AML-193 (cell line): ENCODE measurements around the gene LYAR.

Experiments used
- DNase-seq, 2 experiments: peaks; one replicate each; lab custom pipeline; 2025; lab: John Stamatoyannopoulos, UW

The LYAR gene

DNA sequence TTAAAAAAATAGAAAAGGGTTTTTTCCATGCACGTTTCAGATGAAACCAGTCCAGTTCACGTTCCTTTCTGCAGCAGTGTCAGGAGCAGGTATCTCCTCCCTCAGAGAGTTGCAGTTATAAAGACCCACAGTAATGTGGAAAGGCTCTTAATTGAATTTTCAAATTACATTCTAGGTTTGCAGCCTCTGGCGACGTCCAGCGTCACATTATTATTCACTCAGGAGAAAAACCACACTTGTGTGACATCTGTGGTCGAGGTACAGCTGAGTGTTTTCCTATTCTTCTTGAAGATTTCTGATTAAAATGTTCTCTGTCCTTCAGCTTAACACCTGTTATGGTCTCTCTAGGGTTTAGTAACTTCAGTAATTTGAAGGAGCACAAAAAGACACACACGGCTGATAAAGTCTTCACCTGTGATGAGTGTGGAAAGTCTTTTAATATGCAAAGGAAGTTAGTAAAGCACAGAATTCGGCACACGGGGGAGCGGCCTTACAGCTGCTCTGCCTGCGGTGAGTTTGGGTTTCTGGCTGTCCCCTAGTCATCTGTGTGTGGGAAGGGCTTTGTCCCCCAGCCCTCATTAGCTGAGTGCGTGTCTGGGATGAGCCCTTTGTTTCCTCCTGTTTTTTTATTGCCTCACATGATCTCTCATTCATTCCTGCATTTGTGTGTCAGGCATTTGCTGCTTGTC lies 25.7 kb upstream of the LYAR start:
- no peak for DNase-seq

DNA sequence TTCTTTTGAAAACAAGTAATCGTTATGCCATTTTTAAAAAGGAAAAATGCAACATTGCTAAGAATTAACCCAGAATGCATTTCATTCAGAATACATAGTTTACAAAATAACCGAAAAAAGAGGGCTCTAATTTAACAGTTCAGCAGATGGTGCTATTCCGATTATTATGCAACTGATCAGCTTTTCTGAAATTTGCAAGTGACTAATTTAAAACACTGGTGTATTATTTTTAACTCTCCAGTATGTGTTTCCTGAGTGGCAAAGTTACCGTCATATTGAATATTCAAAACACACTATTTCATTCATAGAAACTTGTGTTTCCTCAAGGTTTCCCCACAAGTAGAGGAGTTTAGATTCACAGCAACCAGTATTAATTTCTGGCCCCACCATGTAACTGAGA lies 21.2 kb upstream of the LYAR start:
- no peak for DNase-seq

DNA sequence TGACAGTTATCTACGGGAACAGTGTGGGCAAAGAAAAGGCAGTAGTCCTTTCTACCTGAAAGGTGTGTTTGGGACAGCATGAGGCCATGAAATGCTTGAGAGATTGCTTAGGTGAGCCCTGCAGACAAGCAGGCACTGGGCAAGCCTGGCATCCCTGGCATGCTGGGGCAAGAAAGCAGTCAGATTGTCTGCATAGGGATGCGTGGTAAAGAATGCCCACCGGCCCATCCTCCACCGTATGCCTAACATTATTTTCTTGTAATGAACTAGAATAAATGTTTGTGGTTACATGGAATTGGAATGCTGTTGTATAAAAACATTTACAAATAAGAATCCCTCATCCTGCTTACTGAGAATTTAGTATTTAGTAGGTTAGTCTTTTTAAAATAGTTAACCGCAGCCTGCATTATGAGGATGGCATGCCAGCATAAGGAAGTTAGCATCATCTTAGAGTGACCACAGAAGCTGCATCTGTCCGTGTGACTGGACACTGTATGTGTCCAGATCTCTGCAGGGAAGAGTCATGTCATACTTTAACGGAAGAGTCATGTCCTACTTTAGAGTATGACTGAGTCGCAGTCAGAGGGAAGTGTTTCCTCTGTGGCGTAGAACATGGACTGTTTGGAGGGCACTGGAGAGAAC lies 19.0 kb upstream of the LYAR start:
- DNase-seq, result no peak

DNA sequence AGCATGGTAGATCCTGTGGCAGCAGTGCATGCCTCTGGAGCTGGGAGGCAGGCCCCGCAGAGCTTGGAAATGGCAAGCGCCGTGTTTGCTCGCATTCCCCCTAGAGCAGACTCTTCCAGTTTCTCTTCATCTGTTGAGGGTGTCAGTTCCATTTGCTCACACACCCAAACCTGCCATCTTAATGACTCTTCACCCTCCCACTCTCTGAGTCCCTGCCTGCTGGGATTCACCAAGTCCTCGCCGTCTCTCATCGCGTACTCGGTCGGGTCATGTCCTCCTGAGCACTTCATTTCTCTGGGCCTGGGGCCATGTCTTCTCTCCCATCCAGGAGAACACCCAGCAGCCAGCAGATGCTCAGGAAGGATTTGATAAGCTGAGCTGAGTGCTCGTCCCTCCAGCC lies 17.0 kb upstream of the LYAR start:
- DNase-seq, result no peak

DNA sequence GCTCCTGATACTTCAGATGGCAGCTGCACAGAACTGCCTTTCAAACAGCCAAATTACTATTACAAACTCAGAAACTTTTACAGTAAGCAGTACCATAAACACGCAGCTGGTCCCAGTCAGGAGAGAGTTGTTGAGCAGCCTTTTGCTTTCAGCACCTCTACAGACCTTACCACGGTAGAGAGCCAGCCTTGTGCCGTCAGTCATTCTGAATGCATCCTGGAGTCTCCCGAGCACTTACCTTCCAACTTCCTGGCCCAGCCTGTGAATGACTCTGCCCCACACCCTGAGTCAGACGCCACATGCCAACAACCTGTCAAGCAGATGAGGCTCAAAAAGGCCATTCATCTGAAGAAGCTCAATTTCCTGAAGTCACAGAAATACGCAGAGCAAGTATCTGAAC lies 12.5 kb upstream of the LYAR start:
- DNase-seq, result no peak

DNA sequence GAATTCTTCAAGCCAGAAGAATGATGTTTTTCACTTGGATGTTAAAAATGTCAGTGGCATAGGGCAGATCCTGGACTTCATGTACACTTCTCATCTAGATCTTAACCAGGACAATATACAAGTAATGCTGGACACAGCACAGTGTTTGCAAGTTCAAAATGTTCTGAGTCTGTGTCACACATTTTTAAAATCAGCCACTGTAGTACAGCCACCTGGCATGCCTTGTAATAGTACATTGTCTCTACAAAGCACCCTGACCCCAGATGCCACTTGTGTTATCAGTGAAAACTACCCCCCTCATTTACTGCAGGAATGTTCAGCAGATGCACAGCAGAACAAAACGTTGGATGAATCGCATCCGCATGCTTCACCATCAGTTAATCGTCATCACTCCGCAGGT lies 12.0 kb upstream of the LYAR start:
- DNase-seq, result no peak

DNA sequence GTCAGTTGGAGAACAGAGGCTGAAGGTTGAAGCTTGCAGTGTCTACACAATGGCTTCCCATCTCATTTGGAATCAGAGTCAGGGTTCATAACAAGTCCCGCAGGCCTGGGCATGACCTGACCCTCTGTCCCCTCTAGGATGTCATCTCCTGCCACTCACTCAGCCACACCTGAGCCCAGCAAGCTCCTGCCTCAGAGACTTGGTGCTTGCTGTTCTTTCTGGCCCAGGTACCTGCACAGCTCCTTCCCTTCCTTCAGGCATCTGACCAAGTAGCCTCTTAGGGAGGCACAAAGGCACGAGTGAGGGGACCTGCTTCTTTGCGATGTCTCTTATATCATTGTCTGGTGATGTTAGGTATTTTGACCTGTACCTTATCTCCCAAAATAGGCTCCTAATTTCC lies 9.1 kb upstream of the LYAR start:
- no peak for DNase-seq

DNA sequence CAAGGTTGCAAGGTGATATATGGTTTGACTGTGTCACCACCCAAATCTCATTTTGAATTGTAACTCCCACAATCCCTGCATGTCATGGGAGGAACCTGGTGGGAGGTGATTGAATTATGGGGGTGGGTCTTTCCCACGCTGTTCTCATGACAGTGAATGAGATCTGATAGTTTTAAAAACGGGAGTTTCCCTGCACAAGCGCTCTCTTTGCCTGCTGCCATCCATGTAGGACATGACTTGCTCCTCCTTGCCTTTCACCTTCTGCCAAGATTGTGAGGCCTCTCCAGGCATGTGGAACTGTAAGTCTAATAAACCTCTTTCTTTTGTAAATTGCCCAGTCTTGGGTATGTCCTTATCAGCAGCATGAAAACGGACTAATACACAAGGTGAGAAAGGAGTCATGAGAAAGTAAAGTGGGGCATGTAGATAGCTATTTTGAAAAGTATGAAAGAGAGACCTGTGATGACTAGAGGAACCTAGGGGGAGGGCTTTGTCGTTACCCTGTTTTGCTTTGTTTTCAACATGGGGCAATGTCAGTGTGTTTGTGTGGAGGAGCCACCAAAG lies 6.4 kb upstream of the LYAR start:
- DNase-seq, result no peak

DNA sequence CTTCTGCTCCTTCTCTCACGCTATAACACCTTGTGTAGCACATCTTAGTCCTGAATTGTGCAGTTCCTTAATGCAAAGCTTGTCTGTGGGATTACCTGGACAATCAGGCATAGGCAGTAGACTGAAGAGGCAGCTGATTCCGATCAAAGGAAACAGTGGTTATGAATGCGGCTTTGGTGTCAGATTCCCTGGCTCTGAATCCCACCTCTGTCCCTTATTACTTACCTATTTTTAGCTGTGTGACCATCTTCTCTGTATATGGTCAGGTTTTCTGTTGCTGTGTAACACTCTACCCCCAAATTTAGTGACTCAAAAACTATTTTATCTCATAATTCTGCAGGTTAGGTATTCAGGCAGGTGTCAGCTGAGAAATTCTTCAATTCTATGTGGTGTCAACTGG lies 3.3 kb upstream of the LYAR start:
- DNase-seq, result no peak

DNA sequence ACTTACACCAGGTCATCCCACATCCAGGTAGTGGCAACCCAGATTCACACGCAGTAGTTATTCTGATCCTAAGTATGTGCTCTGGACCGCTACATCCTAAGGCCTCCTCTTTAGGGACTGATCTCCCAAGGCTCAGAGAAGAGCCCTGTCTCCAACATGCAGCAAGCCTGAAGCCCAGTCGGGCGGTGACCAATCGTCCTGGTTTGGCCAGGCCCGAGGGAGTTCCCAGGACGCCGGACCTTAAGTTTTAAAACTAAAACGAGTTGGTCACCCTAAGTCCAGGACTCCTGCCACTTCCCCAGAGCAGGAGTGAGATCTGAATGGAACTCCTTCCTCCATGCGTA lies 385 bp downstream of the LYAR start:
- no peak for DNase-seq

DNA sequence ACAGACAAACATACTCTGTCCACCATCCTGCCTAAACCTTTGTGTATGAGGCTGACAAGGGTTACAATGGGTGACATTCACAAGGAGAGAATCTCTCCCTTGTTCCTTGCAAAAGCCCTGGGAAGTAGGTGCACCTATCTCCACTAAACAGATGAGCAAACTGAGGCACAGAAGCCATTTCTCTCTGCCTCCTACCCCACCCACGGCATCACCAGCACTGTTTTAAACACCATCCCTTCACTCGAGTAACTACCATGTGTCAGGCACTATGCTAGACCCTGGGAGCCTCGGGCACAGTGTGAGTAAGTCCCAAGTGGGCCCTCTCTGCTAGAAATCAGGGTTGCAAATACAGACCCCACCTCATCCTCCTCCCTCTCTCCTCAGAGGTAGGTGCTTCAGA lies 899 bp downstream of the LYAR start:
- DNase-seq, result no peak

DNA sequence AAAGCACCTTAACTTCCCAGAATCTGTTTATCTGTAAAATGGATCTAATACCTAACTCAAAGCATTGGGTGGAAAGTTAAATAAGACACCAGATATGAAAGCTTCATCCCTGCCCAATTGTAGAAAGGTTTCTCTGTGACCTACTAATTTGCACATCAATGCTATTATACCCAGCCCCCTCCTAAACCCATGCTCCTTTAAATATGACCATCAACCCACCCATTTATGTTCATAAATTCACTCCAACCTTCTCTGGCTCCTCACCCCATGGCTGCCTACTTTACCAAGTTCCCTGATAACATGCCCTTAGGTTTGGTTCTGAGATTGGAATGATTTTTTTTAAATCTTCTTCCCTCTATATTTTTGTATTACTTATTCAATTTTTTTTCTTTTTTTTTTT lies 1.9 kb downstream of the LYAR start:
- DNase-seq, result no peak

DNA sequence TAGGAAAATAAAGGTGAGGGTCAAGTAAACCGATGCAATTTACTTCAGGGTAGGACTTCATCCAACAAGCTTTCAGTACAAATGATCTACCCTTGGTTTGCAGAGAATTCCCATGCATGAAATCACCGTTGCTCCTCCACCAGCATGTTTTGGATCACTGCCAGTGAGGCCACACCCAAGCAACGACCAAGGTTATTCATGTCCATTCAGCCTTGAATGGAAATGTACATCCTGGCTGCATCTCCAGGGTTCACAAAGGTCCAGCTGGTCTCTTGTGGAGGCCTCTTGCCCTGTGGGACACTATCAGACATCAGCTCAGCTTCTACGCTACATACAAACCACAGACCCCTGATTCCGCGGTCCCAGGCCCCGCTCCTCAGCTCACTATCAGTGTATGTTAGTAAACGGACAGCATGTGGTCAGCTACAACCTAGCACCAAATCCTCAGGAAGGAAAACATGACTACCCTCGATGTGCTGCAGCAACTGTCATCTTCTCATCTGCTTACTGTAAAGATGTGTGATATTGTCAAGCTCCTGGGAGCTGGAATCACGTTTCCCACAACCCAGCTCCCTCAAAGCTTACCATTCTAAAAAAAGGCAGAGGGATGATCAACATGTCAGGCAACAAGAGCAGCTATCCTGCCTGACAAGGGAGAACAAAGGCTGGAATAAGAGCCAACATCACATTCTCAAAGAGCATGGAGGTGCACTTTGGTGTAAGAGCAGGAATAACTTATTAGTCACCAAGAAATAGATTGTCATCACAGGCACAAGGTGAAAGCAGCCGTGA lies 4.9 kb downstream of the LYAR start:
- no peak for DNase-seq

DNA sequence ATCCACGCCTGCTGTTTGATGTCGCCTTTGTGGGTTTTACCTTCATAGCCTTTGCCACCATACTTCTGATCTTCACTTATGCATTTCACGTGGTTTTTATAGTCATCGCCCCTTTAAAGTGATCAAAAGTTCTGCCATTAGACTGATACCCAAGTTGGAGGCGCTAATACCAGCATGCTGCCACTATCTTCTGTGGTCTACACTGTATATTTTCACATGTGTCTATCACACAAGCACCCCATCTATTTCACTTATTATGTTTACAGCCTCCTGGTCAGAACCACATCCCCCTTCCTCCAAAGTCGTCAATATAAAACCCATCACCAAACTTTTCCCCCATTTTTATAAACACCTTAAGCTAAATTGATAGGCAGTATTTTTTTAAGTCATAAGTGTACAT lies 8.2 kb downstream of the LYAR start:
- no peak for DNase-seq

DNA sequence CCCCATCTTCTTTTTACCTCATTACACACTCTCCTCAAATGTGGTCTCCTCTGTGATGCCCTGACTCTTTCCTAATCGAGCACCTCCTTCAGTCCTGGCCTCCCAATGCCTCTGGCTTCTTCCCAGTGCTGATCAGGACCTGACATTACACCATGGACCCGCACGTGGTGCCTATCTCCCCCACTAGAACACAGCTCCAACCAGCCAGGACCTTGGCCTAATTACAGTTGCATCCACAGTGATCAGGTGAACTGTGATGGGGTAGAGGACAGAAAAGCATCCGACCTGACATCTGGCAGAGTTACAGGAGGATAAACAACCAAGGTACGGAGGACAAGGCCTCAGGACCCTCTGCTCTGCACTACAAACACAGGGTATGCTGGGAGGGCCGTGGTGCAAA lies 12.4 kb downstream of the LYAR start:
- no peak for DNase-seq

DNA sequence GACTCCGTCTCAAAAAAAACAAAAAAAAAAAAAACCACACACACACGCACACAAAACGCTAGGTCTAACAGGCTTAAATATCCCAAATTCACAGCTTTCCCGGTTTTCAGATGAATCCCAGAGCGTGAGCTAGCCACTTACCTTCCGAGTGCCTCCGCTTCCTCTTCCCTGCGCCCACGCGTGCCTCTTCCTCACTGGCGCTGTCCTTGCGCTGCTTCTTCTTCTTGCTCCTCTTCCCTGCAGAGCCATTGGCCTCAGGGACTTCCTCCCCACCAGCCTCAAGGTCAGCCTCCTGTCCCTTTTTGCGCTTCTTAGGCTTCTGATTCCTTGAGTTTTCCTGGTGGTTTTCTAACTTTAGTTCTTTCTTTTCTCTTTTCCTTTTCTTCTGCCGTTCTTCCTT lies 15.7 kb downstream of the LYAR start:
- DNase-seq, result no peak

DNA sequence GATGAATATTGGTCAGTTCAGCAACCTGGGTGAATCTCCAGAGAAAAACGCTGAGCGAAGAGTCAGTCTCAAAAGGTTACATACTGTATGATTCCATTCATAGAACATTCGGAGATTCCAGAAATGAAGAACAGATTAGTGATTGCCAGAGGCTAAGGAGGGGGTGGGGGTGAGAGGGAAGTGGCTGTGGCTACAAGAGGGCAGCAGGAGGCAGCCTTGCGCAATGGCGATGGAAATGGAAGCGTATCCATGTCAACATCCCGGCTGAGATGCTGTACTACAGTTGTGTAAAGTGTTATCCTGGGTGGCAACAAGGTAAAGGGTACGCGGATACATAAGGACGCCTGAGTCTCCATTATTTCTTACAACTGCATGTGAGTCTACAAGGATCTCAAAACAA lies 18.0 kb downstream of the LYAR start:
- DNase-seq, result no peak

DNA sequence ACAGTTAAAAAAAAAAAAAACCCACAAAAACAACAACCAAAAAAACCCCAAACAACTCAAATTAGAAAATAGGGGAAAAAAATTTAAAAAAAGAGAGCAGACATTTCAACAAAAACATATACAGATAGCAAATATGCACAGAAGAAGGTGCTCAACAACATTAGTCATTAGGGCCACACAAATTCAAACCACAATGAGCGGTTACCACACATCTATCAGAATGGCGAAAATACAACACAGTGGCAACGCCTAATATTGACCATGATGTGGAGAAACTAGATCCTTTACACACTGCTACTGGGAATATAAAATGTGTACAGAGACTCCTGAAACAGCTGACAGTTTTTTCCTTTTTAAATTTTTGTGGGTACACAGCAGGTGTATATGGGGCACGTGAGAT lies 19.4 kb downstream of the LYAR start:
- no peak for DNase-seq

DNA sequence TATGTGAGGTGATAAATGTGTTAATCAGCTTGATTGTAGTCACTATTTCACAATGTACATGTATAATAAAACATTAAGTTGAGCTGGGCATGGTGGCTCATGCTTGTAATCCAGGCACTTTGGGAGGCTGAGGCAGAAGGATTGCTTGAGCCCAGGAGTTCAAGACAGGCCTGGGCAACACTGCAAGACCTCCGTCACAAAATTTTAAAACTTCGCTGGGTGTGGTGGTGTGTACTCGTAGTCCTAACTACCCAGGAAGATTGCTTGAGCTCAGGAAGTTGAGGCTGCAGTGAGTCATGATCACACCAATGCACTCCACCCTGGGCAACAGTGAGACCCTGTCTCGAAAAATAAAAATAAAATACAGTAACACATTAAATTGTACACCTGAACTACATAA lies 20.1 kb downstream of the LYAR start:
- no peak for DNase-seq

DNA sequence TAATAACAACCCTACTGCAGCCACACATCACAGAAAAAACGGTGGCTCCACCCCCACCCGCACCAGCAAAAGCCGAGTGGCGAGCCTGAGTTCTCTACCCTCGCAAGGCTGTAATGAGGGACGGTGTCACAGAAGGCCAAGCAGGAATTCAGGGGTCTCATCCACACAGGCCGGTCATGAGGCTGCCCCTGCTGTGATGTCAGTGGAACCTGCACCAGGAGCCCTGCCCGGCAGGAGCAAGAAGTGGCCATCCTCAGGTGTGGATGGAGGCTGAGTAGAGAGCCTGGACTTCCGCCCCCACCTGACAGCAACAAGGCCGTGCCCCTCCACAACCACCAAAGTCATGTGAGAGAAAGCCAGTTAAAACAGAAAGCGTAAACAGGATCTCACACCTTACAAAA lies 20.6 kb downstream of the LYAR start:
- DNase-seq, result no peak

DNA sequence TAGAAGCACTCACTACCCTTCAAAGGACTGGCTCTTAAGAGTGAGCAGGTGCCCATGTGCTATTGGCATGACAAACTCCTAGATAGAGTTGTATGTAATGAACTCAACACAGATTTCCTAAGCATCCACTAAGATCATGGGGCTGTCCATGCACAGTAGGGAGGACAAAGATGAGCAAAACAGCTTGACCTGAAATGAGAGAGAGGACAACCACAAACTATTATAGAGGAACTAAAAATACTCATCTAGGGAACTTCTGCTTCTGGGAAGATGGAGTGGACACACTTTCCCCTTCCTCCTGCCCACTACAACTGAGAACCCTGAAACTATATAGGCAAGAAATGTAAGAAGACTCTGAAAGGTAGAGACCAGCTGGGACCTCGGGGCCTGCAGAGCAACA lies 21.2 kb downstream of the LYAR start:
- DNase-seq, result peak in 1 of 2 experiments; percentile 5

DNA sequence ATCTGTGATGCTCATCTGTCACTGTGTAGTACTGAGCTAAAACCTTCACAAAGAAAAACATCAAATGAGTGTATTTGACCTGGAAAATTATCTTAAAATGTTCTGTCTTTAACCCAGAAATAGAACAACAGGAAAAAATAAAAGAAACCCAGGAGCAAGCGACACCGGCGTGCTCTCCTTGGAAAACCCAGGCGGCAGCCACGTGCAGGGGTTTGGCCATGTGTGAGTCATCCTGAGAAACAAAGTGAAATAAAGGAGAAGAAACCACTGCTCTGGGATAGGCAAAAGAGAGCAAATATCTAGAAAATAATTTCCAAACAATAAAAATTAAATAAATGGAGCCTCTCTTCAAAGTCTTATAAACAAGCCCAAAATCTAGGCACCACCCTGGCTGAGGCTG lies 22.0 kb downstream of the LYAR start:
- DNase-seq, result no peak

DNA sequence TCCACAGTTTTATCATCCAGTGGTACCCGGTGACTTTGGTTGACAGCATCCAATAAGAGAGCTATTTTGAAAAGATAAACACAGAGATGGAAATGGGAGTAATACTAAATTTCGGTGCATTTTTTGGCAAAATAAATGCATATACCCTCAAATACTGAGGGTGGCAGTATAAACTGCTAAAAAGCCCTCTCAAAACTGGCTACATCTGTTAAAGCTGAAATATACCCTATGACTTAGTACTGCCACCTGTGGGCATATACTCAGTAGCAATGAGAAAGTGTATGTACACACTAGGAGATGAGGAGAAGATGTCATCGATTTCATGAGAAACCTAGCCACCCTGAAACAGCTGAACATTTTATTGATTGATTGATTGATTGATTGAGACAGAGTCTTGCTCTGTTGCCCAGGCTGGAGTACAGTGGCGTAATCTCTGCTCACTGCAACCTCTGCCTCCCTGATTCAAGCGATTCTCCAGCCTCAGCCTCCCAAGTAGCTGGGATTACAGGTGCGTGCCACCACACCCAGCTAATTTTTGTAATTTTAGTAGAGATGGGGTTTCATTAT lies 29.7 kb downstream of the LYAR start:
- peak; percentile 74 to 78 for DNase-seq
